ENCODE data around the gene TTLL6.

GRCh38 chr17:48834973-48835372 is 17.9 kb upstream of the TTLL6 start:
- no peak for TF ChIP-seq CTCF (IDR thresholded peaks at IDR 0.05; ENCODE audit: insufficient read depth, low read depth, low read length)
- no peak for TF ChIP-seq EZH2 (IDR thresholded peaks at IDR 0.05; ENCODE audit: insufficient read depth, low read length)

Data from astrocyte (in vitro differentiated cells and primary cell).